NCI-H345 treated with DMSO at 0.1 percent for 48 hours (cell line): ENCODE data around the gene MMP17.

Experiments used
- DNase-seq: peaks from one replicate; lab custom pipeline; 2025; ENCODE audit not compliant: unreplicated experiment; lab: John Stamatoyannopoulos, UW

MMP17 gene

GRCh38 chr12:131847456-131847855, 19.3 kb downstream of the MMP17 start:
- DNase-seq, result no peak

GRCh38 chr12:131848753-131849152, 20.6 kb downstream of the MMP17 start:
- DNase-seq, result no peak

GRCh38 chr12:131849700-131850553, 21.7 kb downstream of the MMP17 start:
- no peak for DNase-seq

- no peak for DNase-seq
Measured at GRCh38 chr12:131850856-131851559, 22.8 kb downstream of the MMP17 start.

GRCh38 chr12:131851741-131852550, 23.8 kb downstream of the MMP17 start:
- DNase-seq, result no peak

GRCh38 chr12:131852551-131853299, 24.5 kb downstream of the MMP17 start:
- DNase-seq, result no peak

- DNase-seq, result no peak
Measured at GRCh38 chr12:131853832-131854797, 25.9 kb downstream of the MMP17 start.

GRCh38 chr12:131854861-131855476, 26.8 kb downstream of the MMP17 start:
- no peak for DNase-seq

GRCh38 chr12:131855521-131856142, 27.4 kb downstream of the MMP17 start:
- no peak for DNase-seq

- no peak for DNase-seq
Measured at GRCh38 chr12:131856366-131857097, 28.3 kb downstream of the MMP17 start.

- DNase-seq, result no peak
Measured at GRCh38 chr12:131857908-131858850, 30.0 kb downstream of the MMP17 start.

- DNase-seq, result peak; percentile 55
Measured at GRCh38 chr12:131860472-131861260, 32.5 kb downstream of the MMP17 start.

GRCh38 chr12:131861261-131862083, 33.3 kb downstream of the MMP17 start:
- no peak for DNase-seq

GRCh38 chr12:131862084-131862441, 33.9 kb downstream of the MMP17 start:
- DNase-seq, result no peak

- no peak for DNase-seq
Measured at GRCh38 chr12:131862600-131862993, 34.4 kb downstream of the MMP17 start.
